Spleen (tissue), 7 donors: ENCODE measurements around the gene DYRK1A.

Experiments
- POLR2AphosphoS5 ChIP-seq, 3 donors: sonication (generic); formaldehyde crosslinking; IDR thresholded peaks; one replicate each; pipeline ENCODE4 v1.5.1; 2017; ENCODE audit warnings: antibody characterized with exemption in 3 of 3
- TF ChIP-seq, protein P1 (sequence below), 11 experiments: fragments of 200-600 bp in 7 of 11; fragments of 450-650 bp in 4 of 11; sonication (generic) in 4 of 11; IDR thresholded peaks in 8 of 11; conservative IDR thresholded peaks in 3 of 11; 1 replicate in 7 of 11; 2 replicates in 4 of 11; pipeline versions ENCODE4 v1.4.0 to v1.8.0; 2016 to 2021; ENCODE audit warnings: antibody characterized with exemption in 11 of 11, inconsistent platforms in 4 of 11, mild to moderate bottlenecking in 1 of 11
- donor health status: DM: no; HTN: no; CAD: no; lungs with moderate emphysema.
- donor health status: DM: no; HTN: no; CAD: no.
- donor health status: DM: no; HTN: no; CAD: no.

- TF ChIP-seq, protein P1, sequence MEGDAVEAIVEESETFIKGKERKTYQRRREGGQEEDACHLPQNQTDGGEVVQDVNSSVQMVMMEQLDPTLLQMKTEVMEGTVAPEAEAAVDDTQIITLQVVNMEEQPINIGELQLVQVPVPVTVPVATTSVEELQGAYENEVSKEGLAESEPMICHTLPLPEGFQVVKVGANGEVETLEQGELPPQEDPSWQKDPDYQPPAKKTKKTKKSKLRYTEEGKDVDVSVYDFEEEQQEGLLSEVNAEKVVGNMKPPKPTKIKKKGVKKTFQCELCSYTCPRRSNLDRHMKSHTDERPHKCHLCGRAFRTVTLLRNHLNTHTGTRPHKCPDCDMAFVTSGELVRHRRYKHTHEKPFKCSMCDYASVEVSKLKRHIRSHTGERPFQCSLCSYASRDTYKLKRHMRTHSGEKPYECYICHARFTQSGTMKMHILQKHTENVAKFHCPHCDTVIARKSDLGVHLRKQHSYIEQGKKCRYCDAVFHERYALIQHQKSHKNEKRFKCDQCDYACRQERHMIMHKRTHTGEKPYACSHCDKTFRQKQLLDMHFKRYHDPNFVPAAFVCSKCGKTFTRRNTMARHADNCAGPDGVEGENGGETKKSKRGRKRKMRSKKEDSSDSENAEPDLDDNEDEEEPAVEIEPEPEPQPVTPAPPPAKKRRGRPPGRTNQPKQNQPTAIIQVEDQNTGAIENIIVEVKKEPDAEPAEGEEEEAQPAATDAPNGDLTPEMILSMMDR (IDR thresholded peaks at IDR 0.05 in 8 of 11, conservative IDR thresholded peaks at IDR 0.05 in 3 of 11) = no peak
- no peak for TF ChIP-seq POLR2AphosphoS5 (IDR thresholded peaks at IDR 0.05)
Measured at GRCh38 chr21:37551993-37552355, 185.4 kb downstream of the DYRK1A start.
